GM12875 (cell line): Measurements from ENCODE around the gene ZNF804B.

ENCODE experiments used
- H3K4me3 ChIP-seq: one replicate; pipeline ENCODE4 v1.5.1; 2011; ENCODE audit warnings: low read depth, low read length, control low read depth
- CTCF ChIP-seq: IDR thresholded peaks from 2 replicates; pipeline ENCODE4 v1.5.1; 2011; ENCODE audit warnings: low read depth, mild to moderate bottlenecking, control low read depth, inconsistent platforms, low read length, moderate library complexity, borderline replicate concordance; ENCODE audit not compliant: insufficient read depth

Gene ZNF804B

GRCh38 chr7:88867158-88867557, 107.7 kb downstream of the ZNF804B start:
- H3K4me3 ChIP-seq: no peak overlapping the region
- no peak for TF ChIP-seq CTCF

- H3K4me3 ChIP-seq: no peak overlapping the region
- TF ChIP-seq CTCF: no peak
Measured at GRCh38 chr7:88868456-88868855, 109.0 kb downstream of the ZNF804B start.

- no peak overlapping the region for H3K4me3 ChIP-seq
- no peak for TF ChIP-seq CTCF
Measured at GRCh38 chr7:88881136-88881535, 121.6 kb downstream of the ZNF804B start.

- TF ChIP-seq CTCF: no peak
- H3K4me3 ChIP-seq: no peak overlapping the region
Measured at GRCh38 chr7:88885131-88885530, 125.6 kb downstream of the ZNF804B start.

- no peak for TF ChIP-seq CTCF
- H3K4me3 ChIP-seq: no peak overlapping the region
Measured at GRCh38 chr7:88888684-88889083, 129.2 kb downstream of the ZNF804B start.

- no peak overlapping the region for H3K4me3 ChIP-seq
- TF ChIP-seq CTCF: no peak
Measured at GRCh38 chr7:88910516-88910915, 151.0 kb downstream of the ZNF804B start.

GRCh38 chr7:88912852-88913251, 153.4 kb downstream of the ZNF804B start:
- H3K4me3 ChIP-seq: no peak overlapping the region
- TF ChIP-seq CTCF: no peak
